WERI-Rb-1 (cell line): Measurements from ENCODE around the gene SLC24A4.
A peak's percentile ranks its signal among the peaks of the same experiment; 100 is the strongest.

Experiments
- DNase-seq: peaks from one replicate; pipeline ENCODE4 v3.0.0-alpha.2; 2020
- H3K27ac ChIP-seq: fragments of 250-450 bp; sonication (Bioruptor Pico); 2 replicates; pipeline ENCODE4 v1.5.1; 2020; ENCODE audit warnings: mild to moderate bottlenecking, moderate library complexity
- H3K27me3 ChIP-seq: fragments of 250-450 bp; sonication (Bioruptor Pico); 2 replicates; pipeline ENCODE4 v1.5.1; 2021; ENCODE audit warnings: mild to moderate bottlenecking, low read depth, moderate library complexity; ENCODE audit not compliant: insufficient read depth, severe bottlenecking
- H3K36me3 ChIP-seq: fragments of 250-450 bp; sonication (Bioruptor Pico); 2 replicates; pipeline ENCODE4 v1.5.1; 2020; ENCODE audit warnings: mild to moderate bottlenecking, moderate library complexity
- H3K4me3 ChIP-seq: 2 replicates; pipeline ENCODE4 v1.5.1; 2011; ENCODE audit warnings: low read depth, mild to moderate bottlenecking, control low read depth, low read length
- H3K9me3 ChIP-seq: fragments of 250-450 bp; sonication (Bioruptor Pico); 2 replicates; pipeline ENCODE4 v1.5.1; 2021; ENCODE audit warnings: mild to moderate bottlenecking, moderate library complexity; ENCODE audit not compliant: severe bottlenecking
- CTCF ChIP-seq: IDR thresholded peaks from 2 replicates; pipeline ENCODE4 v1.5.1; 2011; ENCODE audit warnings: low read depth, mild to moderate bottlenecking, control low read depth, inconsistent platforms, low read length

Gene SLC24A4

GRCh38 chr14:92392711-92393110 is 69.7 kb downstream of the SLC24A4 start:
- Histone ChIP-seq H3K27ac (no peak overlapping the region), H3K27me3 (no peaks in the 10 kb centered on the region), H3K9me3 (no peaks in the 10 kb centered on the region), H3K4me3 (no peak overlapping the region), H3K36me3 (no peaks in the 10 kb centered on the region)
- TF ChIP-seq CTCF, result no peak
- peak; percentile 41 for DNase-seq

GRCh38 chr14:92397150-92397952 is 74.4 kb downstream of the SLC24A4 start:
- Histone ChIP-seq H3K27me3 (no peaks in the 10 kb centered on the region), H3K9me3 (peaks cover 2% of the 10 kb centered on the region), H3K4me3 (no peak overlapping the region), H3K36me3 (no peaks in the 10 kb centered on the region), H3K27ac (no peak overlapping the region)
- TF ChIP-seq CTCF, result no peak
- DNase-seq, result peak; percentile 68

GRCh38 chr14:92397953-92398564 is 75.1 kb downstream of the SLC24A4 start:
- peaks cover 8% of the 10 kb centered on the region for H3K9me3 ChIP-seq
- no peak overlapping the region for H3K4me3 ChIP-seq
- no peak for TF ChIP-seq CTCF
- DNase-seq, result no peak
- no peak overlapping the region for H3K27ac ChIP-seq
- no peaks in the 10 kb centered on the region for H3K27me3 ChIP-seq
- H3K36me3 ChIP-seq, result no peaks in the 10 kb centered on the region

- H3K27ac ChIP-seq, result no peak overlapping the region
These were observed 76.1 kb downstream of the SLC24A4 start for GRCh38 chr14:92398888-92399636.

More at GRCh38 chr14:92398888-92399636, 76.1 kb downstream of the SLC24A4 start:
- Histone ChIP-seq H3K36me3 (no peaks in the 10 kb centered on the region), H3K27me3 (no peaks in the 10 kb centered on the region), H3K9me3 (peaks cover 8% of the 10 kb centered on the region), H3K4me3 (no peak overlapping the region)
- no peak for TF ChIP-seq CTCF
- no peak for DNase-seq
